Stimulated activated naive CD8-positive, alpha-beta T cell treated with anti-CD3 and anti-CD28 coated beads, Interleukin-15, Interleukin-2, amounts not matched to agents 100 ng/mL and 50 ng/mL, for 24 hours (primary cell): ENCODE data around the gene EEFSEC.

Experiments used
- H3K27ac Mint-ChIP-seq: one replicate; pipeline ENCODE4 v1.8.0; 2021; ENCODE audit warnings: mild to moderate bottlenecking, mixed read lengths
- H3K27me3 Mint-ChIP-seq: one replicate; pipeline ENCODE4 v1.8.0; 2021; ENCODE audit warnings: mixed read lengths
- H3K36me3 Mint-ChIP-seq: one replicate; pipeline ENCODE4 v1.8.0; 2021; ENCODE audit warnings: low read depth, mixed read lengths
- H3K4me1 Mint-ChIP-seq: one replicate; pipeline ENCODE4 v1.8.0; 2021; ENCODE audit warnings: low read depth, mixed read lengths
- H3K4me3 Mint-ChIP-seq: one replicate; pipeline ENCODE4 v1.8.0; 2021; ENCODE audit warnings: mild to moderate bottlenecking, mixed read lengths
- H3K9me3 Mint-ChIP-seq: one replicate; pipeline ENCODE4 v1.8.0; 2021; ENCODE audit warnings: mixed read lengths

The EEFSEC gene

DNA sequence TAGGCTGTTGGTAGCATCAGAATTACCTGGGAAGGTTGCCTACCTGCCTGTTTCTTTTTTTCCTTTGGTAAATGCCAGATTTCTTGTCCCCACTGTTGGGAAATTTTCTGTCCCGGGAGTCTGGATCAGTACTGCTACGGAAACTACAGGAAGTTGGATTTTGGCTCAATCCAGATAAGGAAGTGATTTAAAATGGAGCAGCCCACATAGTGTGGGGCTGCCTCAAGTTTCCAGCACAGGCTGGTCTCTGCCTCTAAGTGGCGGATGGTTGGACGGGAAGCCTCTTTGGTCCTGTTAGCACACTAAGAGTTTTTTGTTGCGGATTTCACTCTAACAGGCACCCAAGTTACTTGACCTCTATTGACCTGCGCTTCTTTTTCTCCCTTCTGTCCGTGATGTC, 54.7 kb downstream of the EEFSEC start:
- Mint-ChIP-seq H3K36me3 (peaks cover 6% of the 10 kb centered on the region), H3K4me3 (no peak overlapping the region), H3K4me1 (no peaks in the 10 kb centered on the region), H3K9me3 (no peaks in the 10 kb centered on the region), H3K27me3 (no peaks in the 10 kb centered on the region), H3K27ac (no peak overlapping the region)

DNA sequence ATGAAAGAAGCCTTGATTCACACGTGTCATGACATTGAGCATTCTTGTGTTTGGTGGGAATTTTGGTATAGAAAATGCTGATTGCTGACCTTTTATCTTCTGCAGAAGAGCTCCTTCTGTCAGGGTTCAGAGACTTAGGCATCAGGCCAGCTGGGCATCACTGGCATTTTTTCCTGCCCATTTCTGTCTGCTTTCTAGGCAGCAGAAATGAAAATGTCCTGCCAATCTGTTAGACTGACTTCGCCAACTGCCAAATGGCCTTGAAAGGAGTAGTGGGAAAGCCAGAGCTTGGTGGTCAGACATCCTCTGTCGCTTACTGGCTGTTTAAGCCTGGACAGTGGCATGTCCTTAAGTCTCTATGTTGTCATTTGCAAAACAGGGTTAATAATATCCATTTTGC, 57.4 kb downstream of the EEFSEC start:
- H3K4me3 Mint-ChIP-seq = no peak overlapping the region
- no peak overlapping the region for H3K27ac Mint-ChIP-seq
- H3K4me1 Mint-ChIP-seq = no peaks in the 10 kb centered on the region
- H3K9me3 Mint-ChIP-seq = no peaks in the 10 kb centered on the region
- no peaks in the 10 kb centered on the region for H3K27me3 Mint-ChIP-seq
- H3K36me3 Mint-ChIP-seq = no peaks in the 10 kb centered on the region

- H3K4me1 Mint-ChIP-seq = peaks cover 13% of the 10 kb centered on the region
- H3K36me3 Mint-ChIP-seq = peaks cover 6% of the 10 kb centered on the region
- no peak overlapping the region for H3K4me3 Mint-ChIP-seq
- H3K9me3 Mint-ChIP-seq = no peaks in the 10 kb centered on the region
- no peak overlapping the region for H3K27ac Mint-ChIP-seq
- H3K27me3 Mint-ChIP-seq = no peaks in the 10 kb centered on the region
Observed at GRCh38 chr3:128214056-128214455, 60.8 kb downstream of the EEFSEC start.

DNA sequence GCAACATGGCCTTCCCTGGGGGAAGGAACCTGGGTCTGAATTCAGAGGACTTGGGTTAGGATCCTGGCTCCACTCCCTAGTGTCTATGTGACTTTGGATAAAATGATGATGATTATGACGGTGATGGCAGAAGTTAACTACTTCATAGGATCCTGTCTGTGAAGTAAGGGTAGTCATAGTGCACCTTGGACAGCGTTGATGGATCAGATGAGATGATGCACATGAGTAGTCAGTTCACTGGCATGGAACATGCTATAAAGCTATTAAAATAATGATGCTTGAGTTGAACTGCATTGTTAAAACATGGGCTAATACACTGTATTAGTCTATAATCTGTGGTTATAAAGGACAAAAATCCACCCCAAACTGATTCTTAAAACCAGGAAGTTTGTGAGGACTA, 62.0 kb downstream of the EEFSEC start:
- Mint-ChIP-seq H3K9me3 (no peaks in the 10 kb centered on the region), H3K27me3 (no peaks in the 10 kb centered on the region), H3K27ac (no peak overlapping the region), H3K36me3 (peaks cover 18% of the 10 kb centered on the region), H3K4me1 (peaks cover 13% of the 10 kb centered on the region), H3K4me3 (no peak overlapping the region)

GRCh38 chr3:128215800-128216495, 62.7 kb downstream of the EEFSEC start:
- Mint-ChIP-seq H3K4me3 (no peak overlapping the region), H3K27ac (no peak overlapping the region), H3K4me1 (peaks cover 13% of the 10 kb centered on the region), H3K36me3 (peaks cover 25% of the 10 kb centered on the region), H3K9me3 (peaks cover 5% of the 10 kb centered on the region), H3K27me3 (no peaks in the 10 kb centered on the region)

GRCh38 chr3:128217702-128218547, 64.6 kb downstream of the EEFSEC start:
- no peaks in the 10 kb centered on the region for H3K27me3 Mint-ChIP-seq
- H3K27ac Mint-ChIP-seq = peak overlapping the region; percentile 65
- H3K4me1 Mint-ChIP-seq = peaks cover 13% of the 10 kb centered on the region
- no peak overlapping the region for H3K4me3 Mint-ChIP-seq
- peaks cover 13% of the 10 kb centered on the region for H3K9me3 Mint-ChIP-seq
- H3K36me3 Mint-ChIP-seq = peaks cover 40% of the 10 kb centered on the region

DNA sequence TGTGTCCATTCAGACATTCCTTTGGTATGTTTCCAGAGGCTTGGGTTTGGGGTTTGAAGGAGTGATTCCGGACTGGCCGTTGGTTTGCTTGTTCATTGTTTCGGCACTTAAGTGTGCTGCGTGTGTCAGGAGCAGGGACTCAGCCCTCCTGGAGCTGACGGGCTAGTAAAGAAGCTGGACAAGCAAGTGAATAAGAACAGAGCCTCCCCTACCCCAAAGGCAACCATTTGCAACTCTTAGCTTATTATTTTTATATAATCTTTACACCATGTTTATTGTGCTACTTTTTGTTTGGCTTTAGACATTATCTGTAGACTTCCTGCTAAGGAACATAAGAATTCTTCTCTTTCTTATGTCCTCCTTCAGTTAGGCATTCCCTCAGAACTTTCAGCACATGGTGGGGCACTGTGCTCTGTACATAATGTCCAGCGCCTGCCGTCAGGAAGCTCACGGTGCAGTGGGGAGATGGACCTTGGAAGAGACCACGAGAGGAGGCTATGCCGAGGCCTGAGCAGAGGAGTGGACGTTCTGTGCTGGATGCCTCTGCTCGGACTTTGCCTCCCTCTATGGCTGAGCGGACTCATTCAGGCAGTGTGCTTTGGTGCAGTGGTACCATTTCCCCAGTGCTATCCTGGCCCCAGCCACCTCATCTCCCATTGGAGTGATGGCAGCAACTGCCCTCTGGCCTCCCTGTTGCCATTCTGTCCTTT, 65.4 kb downstream of the EEFSEC start:
- Mint-ChIP-seq H3K4me1 (peaks cover 13% of the 10 kb centered on the region), H3K4me3 (no peak overlapping the region), H3K27ac (no peak overlapping the region), H3K36me3 (peaks cover 48% of the 10 kb centered on the region), H3K27me3 (no peaks in the 10 kb centered on the region), H3K9me3 (peaks cover 16% of the 10 kb centered on the region)

DNA sequence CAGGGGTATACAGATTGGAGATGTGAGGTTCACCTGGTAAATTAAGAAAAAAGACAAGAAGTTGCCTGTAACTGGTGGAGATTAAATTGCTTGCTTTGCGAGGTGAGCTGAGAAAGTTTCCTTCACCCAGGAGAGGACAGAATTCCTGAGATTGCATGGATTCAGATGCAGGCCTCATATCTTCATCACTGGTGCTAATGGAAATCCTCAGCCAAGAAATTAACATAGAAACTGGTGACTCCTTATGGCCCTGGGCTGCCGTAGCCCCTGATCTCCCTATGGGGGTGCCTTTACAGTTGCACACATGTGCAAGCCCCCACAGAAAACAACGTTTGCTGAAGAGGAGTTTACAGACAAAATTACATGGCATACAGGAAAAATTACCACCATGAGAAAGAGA, 68.0 kb downstream of the EEFSEC start:
- Mint-ChIP-seq H3K4me3 (no peak overlapping the region), H3K9me3 (peaks cover 16% of the 10 kb centered on the region), H3K27me3 (no peaks in the 10 kb centered on the region), H3K36me3 (peaks cover 56% of the 10 kb centered on the region), H3K27ac (no peak overlapping the region), H3K4me1 (peaks cover 13% of the 10 kb centered on the region)

- Mint-ChIP-seq H3K4me3 (no peak overlapping the region), H3K4me1 (peaks cover 7% of the 10 kb centered on the region), H3K27me3 (no peaks in the 10 kb centered on the region), H3K36me3 (peaks cover 56% of the 10 kb centered on the region), H3K9me3 (peaks cover 16% of the 10 kb centered on the region), H3K27ac (no peak overlapping the region)
Observed at GRCh38 chr3:128222796-128223385, 69.6 kb downstream of the EEFSEC start.

DNA sequence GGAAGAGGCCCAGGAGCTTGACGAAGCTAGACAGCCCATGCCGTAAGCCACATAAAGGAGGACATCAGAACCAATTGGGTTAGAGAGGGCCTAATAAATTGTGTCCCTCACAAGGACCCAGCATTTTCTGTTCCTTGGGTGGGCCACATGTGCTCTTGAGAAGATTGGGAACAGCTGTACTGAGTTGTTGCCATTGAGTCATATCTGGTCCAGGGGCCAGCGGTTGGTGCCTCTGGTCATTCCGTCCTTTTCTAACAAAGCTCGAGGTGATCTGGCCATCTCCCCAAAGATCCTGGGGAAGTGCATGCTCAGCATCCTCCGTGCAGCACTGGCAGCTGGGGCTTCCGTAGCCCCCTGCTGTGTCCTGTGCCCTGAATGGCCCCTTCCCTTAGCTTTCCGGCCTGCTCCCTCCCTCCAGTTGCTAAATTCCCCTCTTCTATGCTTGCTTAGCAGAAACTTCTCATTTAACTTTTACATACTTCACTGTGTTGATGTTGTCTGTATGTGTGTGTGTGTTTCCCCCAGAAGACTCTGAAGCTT, 73.0 kb downstream of the EEFSEC start:
- H3K9me3 Mint-ChIP-seq = peaks cover 8% of the 10 kb centered on the region
- H3K4me1 Mint-ChIP-seq = no peaks in the 10 kb centered on the region
- no peaks in the 10 kb centered on the region for H3K27me3 Mint-ChIP-seq
- no peak overlapping the region for H3K4me3 Mint-ChIP-seq
- peaks cover 28% of the 10 kb centered on the region for H3K36me3 Mint-ChIP-seq
- no peak overlapping the region for H3K27ac Mint-ChIP-seq

DNA sequence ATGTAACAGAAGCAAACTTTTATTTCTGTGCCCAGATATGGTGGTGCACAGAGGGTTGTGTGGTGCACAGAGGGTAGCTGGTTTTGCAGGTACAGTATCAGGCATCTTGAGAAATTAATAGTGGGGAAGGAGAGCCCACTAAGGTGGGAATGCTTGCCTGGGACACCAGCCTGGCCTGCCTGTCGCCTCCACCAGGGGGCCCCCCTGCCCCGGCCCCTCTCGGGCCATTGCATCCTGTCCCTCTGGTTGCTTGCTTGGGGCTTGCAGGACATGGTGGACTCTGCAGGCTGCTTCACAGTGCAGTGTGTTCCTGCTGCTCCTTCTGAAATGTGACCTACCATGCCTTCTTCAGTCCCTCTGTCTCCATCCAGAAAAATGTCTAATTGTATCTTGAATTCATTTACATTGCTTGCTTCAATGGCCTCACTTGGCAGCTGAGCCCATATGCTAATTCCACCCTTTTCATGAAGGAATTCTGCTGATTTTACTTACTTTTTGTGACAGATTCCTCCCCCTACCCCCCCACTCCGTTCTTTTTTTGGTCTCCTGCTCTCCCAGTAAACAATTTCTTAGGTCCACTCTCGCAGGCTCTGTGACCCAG, 73.6 kb downstream of the EEFSEC start:
- Mint-ChIP-seq H3K4me3 (no peak overlapping the region), H3K27me3 (no peaks in the 10 kb centered on the region), H3K4me1 (no peaks in the 10 kb centered on the region), H3K36me3 (peaks cover 24% of the 10 kb centered on the region), H3K9me3 (peaks cover 7% of the 10 kb centered on the region), H3K27ac (no peak overlapping the region)

DNA sequence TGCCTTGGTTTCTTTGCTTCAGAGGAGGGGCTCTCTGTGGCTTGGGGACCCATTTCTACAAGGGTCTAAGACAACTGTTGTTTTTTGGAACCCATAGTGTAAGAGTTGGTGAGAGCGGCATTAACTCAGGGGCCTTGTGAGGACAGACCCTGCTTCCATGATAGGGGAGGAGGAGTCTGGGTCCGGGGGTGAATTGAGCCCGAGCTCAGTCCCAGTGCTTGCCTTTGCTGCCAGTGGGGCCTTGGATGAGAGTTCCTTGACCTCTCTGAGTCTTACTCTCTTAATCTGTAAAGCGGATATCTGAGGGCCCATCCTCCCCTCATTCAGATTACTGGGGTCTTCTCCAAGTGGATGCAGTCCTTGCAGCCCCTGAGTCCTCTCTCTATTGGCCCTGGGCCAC, 74.2 kb downstream of the EEFSEC start:
- Mint-ChIP-seq H3K9me3 (peaks cover 5% of the 10 kb centered on the region), H3K4me3 (no peak overlapping the region), H3K27me3 (no peaks in the 10 kb centered on the region), H3K27ac (no peak overlapping the region), H3K4me1 (no peaks in the 10 kb centered on the region), H3K36me3 (peaks cover 20% of the 10 kb centered on the region)

DNA sequence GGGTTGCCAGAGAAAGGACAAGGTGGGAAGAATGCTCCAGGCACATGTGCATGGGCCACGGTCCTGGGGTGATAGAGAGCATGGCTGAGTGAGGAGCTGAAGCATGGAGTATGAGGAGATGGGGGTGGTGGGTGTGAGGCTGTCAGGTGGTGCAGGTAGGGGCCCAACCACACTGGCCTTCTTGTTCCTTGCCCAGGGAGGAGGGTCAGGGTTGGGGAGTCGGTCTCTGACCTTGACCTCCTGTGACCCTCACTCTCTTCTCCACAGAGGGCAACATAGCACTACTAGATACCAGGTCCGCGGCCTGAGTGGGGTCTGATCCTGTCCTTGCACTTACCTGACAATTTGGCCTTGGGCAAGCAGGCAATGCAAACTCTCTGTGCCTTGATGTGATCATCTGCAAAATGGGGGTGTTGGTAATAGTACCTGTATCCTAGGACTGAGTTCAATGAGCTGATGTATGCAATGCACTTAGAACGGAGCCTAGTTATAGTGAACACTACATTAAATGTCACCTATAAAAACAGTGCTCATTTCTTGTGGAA, 75.2 kb downstream of the EEFSEC start:
- H3K9me3 Mint-ChIP-seq = peaks cover 3% of the 10 kb centered on the region
- H3K4me1 Mint-ChIP-seq = no peaks in the 10 kb centered on the region
- H3K4me3 Mint-ChIP-seq = no peak overlapping the region
- no peak overlapping the region for H3K27ac Mint-ChIP-seq
- H3K27me3 Mint-ChIP-seq = no peaks in the 10 kb centered on the region
- H3K36me3 Mint-ChIP-seq = peaks cover 10% of the 10 kb centered on the region
